Right lobe of liver (tissue), 6 donors: ENCODE data around the gene OR11A1. TPM values are rescaled to one million over a fixed set of nuclear protein-coding genes. Genes with fewer than 3 reads are reported as not detected.
A peak's percentile ranks its signal among the peaks of the same experiment; 100 is the strongest.

ENCODE experiments used
- ATAC-seq, 4 donors: fragments of 200-7000 bp; cut with Tn5 transposase; one replicate each; pipeline ENCODE4 v1.9.1; 2020; ENCODE audit warnings: mild to moderate bottlenecking in 4 of 4, moderate library complexity in 4 of 4
- DNase-seq, 3 donors: peaks; one replicate each; pipeline ENCODE4 v3.0.0-alpha.2; 2020
- H3K27ac ChIP-seq, 3 donors: fragments of 200-600 bp; one replicate each; pipeline ENCODE4 v1.8.0; 2022
- H3K27me3 ChIP-seq, 2 donors: fragments of 200-600 bp; one replicate each; pipeline ENCODE4 v1.8.0; 2022
- H3K36me3 ChIP-seq, 4 donors: fragments of 200-600 bp; sonication (generic) in 1 of 4; one replicate each; pipeline versions ENCODE4 v1.5.1 to v1.8.0; 2017 to 2022; ENCODE audit warnings: control low read depth in 1 of 4
- H3K4me1 ChIP-seq, 4 donors: fragments of 200-600 bp; sonication (generic) in 1 of 4; one replicate each; pipeline versions ENCODE4 v1.5.1 to v1.8.0; 2017 to 2022; ENCODE audit warnings: control low read depth in 1 of 4
- H3K4me3 ChIP-seq, 3 donors: fragments of 200-600 bp; one replicate each; pipeline ENCODE4 v1.8.0; 2022
- H3K9me3 ChIP-seq, 4 donors: fragments of 200-600 bp; sonication (generic) in 1 of 4; one replicate each; pipeline versions ENCODE4 v1.5.1 to v1.8.0; 2017 to 2022; ENCODE audit warnings: control low read depth in 1 of 4
- CTCF ChIP-seq, 4 donors: fragments of 200-600 bp in 3 of 4; fragments of 450-650 bp in 1 of 4; IDR thresholded peaks; one replicate each; pipeline versions ENCODE4 v1.5.1 to v1.8.0; 2016 to 2022; ENCODE audit warnings: antibody characterized with exemption in 4 of 4, mild to moderate bottlenecking in 2 of 4
- POLR2A ChIP-seq: fragments of 450-650 bp; IDR thresholded peaks from one replicate; pipeline ENCODE4 v1.6.1; 2017; ENCODE audit warnings: antibody characterized with exemption, mild to moderate bottlenecking
- WGBS: methylation state at CpG from one replicate; pipeline ENCODE4 v1.1.6; 2018; ENCODE audit warnings: low coverage, low lambda C conversion rate; ENCODE audit not compliant: insufficient coverage; ENCODE audit errors: missing lambda C conversion rate; 5-methylcytosine and 5-hydroxymethylcytosine counted together
- intact Hi-C, 2 donors: fragments of 100-400 bp; cut with DNase I; formaldehyde crosslinking; loops; one replicate each; pipeline versions ENCODE4 v1.11.2 to v1.14.1; 2022
- total RNA-seq, 6 experiments: library from RNA; depleted of rRNA in 2 of 6; stranded (reverse); fragments of >200 nt in 2 of 6; fragmentation: NEBNext Ultra II Directional in 3 of 6; extraction: Animal tissue kit (Norgen Biotek cat#: 25700) in 3 of 6; gene quantifications; one replicate each; pipeline versions ENCODE4 v1.1.0 to v1.2.4, GENCODE V29; 2016 to 2023
- donor health status: DM: no; HTN: yes; CAD: no.
- donor health status: DM: no; HTN: no; CAD: no.
- donor health status: DM: no; HTN: no; CAD: no.
- donor health status: DM: no; HTN: yes; CAD: no.
- donor health status: DM: no; HTN: yes; CAD: no.

The OR11A1 gene
- total RNA-seq, 6 experiments from 2014 or later, result not detected

DNA sequence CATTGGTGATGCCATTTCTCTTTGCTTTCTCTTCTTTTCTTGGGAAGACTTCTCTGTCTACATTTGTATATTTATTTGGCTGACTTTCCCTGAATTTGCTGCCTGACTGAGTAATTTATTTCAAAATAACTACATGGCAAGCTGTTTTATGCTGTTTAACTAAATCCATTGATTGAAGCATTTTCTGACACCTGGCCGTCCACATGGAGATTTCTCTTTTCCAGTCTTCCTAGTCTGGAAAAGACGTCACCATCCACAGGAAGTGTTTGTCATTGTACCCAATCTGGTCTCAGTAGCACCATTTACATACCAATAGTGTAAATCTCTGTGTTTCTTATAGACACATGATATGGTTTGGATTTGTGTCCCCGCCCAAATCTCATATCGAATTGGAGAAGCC is 40.1 kb upstream of the OR11A1 start:
- Histone ChIP-seq H3K9me3 (no peaks in the 10 kb centered on the region), H3K4me1 (no peaks in the 10 kb centered on the region), H3K36me3 (no peaks in the 10 kb centered on the region), H3K27me3 (no peaks in the 10 kb centered on the region), H3K27ac (no peak overlapping the region), H3K4me3 (no peak overlapping the region)
- DNase-seq (no peak), ATAC-seq (no peak)
- TF ChIP-seq CTCF (IDR thresholded peaks at IDR 0.05) (no peak), POLR2A (no peak)
- intact Hi-C loops, result no loop called here
- 70% methylated on average over 4 of the region's 4 CpGs for whole genome bisulfite sequencing

- ATAC-seq (no peak), DNase-seq (no peak)
- no peaks in the 10 kb centered on the region for H3K4me1 ChIP-seq
- no peaks in the 10 kb centered on the region for H3K9me3 ChIP-seq
- H3K27ac ChIP-seq, result no peak overlapping the region
- no peak overlapping the region for H3K4me3 ChIP-seq
- intact Hi-C loops, result no loop called here
- no peak for TF ChIP-seq CTCF (IDR thresholded peaks at IDR 0.05)
- TF ChIP-seq POLR2A, result no peak
- WGBS, result 81% methylated on average over 4 of the region's 4 CpGs
- H3K36me3 ChIP-seq, result no peaks in the 10 kb centered on the region
- H3K27me3 ChIP-seq, result no peaks in the 10 kb centered on the region
These were observed 38.7 kb upstream of the OR11A1 start for GRCh38 chr6:29495571-29495970.

GRCh38 chr6:29494131-29494530 is 37.3 kb upstream of the OR11A1 start:
- Histone ChIP-seq H3K36me3 (no peaks in the 10 kb centered on the region), H3K9me3 (no peaks in the 10 kb centered on the region), H3K27me3 (no peaks in the 10 kb centered on the region), H3K4me1 (no peaks in the 10 kb centered on the region), H3K4me3 (no peak overlapping the region), H3K27ac (no peak overlapping the region)
- 43% methylated on average over 1 of the region's 2 CpGs for WGBS
- DNase-seq, result no peak
- ATAC-seq, result no peak
- no peak for TF ChIP-seq CTCF (IDR thresholded peaks at IDR 0.05)
- no peak for TF ChIP-seq POLR2A
- intact Hi-C loops, result no loop called here

DNA sequence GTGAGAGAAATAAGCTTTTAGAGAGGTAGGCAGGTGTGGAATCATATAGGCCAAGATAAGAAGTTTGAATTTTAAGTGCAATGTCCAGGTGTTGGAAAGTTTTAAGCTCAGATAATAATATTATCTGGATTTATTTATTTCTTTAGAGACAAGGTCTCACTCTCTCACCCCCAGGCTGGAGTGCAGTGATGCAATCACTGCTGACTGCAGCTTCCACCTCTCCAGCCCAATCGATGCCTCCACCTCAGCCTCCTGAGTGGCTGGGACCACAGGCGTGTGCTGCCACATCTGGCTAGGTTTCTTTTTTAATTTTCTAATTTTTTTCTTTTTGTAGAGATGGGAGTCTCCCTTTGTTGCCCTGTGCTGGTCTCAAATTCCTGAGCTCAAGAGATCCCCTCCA is 36.4 kb upstream of the OR11A1 start:
- no peak overlapping the region for H3K4me3 ChIP-seq
- no peaks in the 10 kb centered on the region for H3K4me1 ChIP-seq
- DNase-seq (no peak), ATAC-seq (peak in 1 of 4 donors; percentile 58)
- intact Hi-C loops, result no loop called here
- H3K27me3 ChIP-seq, result no peaks in the 10 kb centered on the region
- WGBS, result 44% methylated on average over 2 of the region's 2 CpGs
- no peak for TF ChIP-seq POLR2A
- no peak for TF ChIP-seq CTCF (IDR thresholded peaks at IDR 0.05)
- no peaks in the 10 kb centered on the region for H3K9me3 ChIP-seq
- no peak overlapping the region for H3K27ac ChIP-seq
- H3K36me3 ChIP-seq, result no peaks in the 10 kb centered on the region

- H3K4me1 ChIP-seq, result no peaks in the 10 kb centered on the region
- H3K9me3 ChIP-seq, result no peaks in the 10 kb centered on the region
- DNase-seq, result no peak
- no peak overlapping the region for H3K4me3 ChIP-seq
- no peaks in the 10 kb centered on the region for H3K27me3 ChIP-seq
- intact Hi-C loops, result no loop called here
- 90% methylated on average over 4 of the region's 4 CpGs for WGBS
- no peak overlapping the region for H3K27ac ChIP-seq
- no peaks in the 10 kb centered on the region for H3K36me3 ChIP-seq
- TF ChIP-seq CTCF (IDR thresholded peaks at IDR 0.05) (no peak), POLR2A (no peak)
- ATAC-seq, result no peak
These were observed 34.7 kb upstream of the OR11A1 start for GRCh38 chr6:29491574-29491973.
